ENCODE measurements around the gene PYGO1.

- TF ChIP-seq ZNF274 (IDR thresholded peaks at IDR 0.05; ENCODE audit: borderline replicate concordance, low read depth, low read length) (no peak), ZNF263 (CRISPR knock-in tag; IDR thresholded peaks at IDR 0.05; ENCODE audit: borderline replicate concordance) (no peak), GATA2 (CRISPR knock-in tag; IDR thresholded peaks at IDR 0.05) (no peak)
These were observed 59.3 kb downstream of the PYGO1 start for GRCh38 chr15:55528812-55529211.
